Measurements from ENCODE around the gene RIMOC1.
"Not testable (repeated sequence)": the region's sequence is repeated elsewhere in the genome, so short reads cannot be mapped to it uniquely, and the experiment has no call there.

RIMOC1 gene

DNA sequence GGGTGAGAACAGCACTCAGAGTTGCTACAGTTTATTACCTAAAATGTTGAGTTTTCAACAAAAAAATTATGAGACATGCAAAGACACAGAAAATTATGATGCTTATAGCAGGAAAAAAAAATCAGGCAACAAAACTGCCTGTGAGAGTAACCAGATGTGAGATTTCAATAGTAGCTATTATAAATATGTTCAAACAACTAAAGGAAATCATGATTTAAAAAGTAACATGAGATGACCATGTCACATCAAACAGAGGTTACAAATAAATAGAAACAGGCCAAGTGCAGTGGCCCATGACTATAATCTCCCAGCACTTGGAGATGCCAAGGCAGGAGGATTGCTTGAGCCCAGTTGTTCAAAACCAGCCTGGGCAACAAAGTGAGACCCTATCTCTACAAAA lies 12.1 kb upstream of the RIMOC1 start:
- no peak for DNase-seq

DNA sequence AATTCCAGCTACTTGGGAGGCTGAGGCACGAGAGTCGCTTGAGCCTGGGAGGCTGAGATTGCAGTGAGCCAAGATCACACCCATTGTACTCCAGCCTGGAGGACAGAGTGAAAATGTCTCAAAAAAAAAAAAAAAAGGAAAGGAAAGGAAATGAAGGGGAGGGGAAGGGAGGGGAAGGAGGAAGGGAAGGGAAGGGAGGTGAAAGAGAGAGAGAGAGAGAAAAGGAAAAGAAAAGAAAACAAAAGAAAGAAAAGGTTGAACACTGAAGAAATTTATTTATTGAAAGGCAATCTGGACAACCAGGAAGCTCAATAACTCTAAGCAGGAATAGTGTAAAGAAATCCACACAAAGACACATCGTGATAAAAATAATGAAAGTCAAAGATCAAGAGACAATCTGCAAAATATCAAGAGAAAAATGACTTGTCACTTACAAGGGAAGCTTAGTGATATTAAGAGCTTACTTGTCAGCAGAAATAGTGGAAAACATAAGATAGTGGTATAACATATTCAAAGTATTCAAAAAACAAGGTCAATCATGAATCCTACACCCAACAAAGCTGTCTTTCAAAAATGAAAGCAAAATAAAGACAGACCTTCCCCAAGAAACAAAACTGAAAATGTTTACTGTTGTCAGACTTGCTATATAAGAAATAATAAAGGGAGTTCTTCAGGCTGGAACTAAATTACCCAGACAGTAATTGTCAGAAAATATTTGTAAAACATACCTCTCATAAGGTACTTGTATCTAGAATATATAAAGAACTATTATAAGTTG lies 10.9 kb upstream of the RIMOC1 start:
- peak; percentile 50 for DNase-seq

DNA sequence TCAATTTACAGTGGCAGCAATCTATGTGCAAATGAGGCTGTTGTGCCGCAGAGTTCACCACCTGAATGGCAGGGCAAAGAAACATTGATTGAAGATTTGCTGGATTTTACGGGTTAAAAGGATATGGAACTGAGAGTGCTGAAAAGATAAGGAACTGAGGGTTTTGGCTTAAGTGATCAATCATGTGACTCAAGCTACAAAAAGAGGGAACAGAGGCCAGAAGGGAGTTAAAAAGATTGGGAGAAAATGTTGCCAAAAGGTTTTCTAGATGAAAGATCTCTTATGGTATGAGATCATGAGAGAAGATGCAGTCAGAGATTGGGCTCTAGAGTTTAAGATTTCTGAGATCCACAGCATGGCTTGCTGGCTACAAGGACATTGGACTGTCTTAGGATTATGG lies 7.9 kb upstream of the RIMOC1 start:
- peak; percentile 38 for DNase-seq

DNA sequence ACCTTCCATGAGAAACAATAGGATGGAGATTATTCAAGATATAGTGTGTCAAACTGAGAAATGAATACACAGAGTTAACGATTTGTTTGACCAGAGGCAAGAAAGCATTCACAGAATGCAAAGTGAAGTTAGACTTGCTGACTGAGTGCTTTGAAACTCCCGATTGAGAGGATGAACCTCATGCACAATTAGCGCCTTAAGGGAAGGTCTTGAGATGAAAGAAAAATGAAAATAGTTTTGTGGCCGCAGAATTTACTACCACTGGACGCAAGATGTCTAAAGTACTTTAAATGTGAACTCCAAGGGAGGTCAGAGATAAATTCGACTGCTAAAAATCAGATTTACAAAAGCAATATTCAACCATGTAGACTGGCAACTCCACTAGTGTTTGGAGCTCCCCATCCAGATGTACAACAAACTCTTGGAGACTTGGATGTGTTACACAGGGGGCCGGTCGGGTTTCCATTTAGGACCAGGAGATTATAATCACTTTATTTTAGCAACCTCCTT lies 707 bp upstream of the RIMOC1 start:
- DNase-seq: no peak

DNA sequence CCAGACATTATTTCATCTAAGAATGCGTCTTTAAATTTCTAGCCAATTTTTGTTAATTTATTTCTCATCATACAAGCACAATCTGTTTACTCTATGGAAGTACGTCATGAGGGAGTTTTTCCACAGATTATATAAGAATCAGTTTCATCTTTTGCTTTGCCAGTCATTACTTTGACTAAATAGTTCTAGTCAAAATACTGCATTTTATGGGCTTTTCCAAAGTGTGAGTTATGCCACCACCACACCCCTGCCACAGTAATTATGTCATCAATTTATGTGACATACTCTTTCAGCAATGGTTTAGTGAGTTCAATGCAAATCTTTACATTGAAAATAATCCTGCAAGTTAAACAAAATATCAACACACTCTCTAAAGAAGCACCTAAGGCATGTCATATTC lies 2.0 kb downstream of the RIMOC1 start:
- no peak for DNase-seq

DNA sequence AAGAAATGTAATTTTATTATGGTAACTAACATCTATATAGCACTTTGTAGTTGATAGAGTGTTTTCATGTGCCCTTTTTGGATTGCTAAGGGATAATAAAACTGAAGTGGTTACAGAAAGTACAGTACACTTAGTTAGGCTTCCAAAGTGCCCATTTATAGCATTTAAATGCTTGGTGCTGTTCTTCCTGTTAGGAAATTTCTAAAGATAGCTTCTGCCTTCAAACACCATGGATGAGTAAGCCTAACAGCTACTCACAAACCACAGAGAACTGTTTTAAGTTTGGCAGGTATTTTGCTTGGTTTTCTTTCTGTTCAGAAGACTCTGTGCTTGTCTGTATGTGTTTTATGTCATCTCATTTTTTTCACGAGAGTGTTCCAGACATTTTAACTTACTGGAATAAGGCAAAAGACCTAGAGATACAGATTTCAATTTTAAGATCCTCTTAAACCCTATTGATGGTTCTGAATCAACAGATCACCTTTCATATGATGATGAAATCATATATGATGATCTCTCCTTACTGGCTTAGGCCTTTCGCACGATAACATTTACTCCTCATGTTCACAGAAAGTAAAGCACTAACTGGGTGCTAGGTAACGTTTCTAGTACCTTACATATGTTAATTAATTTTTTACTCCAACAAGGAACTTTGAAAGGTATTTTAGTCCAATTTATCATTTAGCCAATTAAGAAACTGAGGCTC lies 4.4 kb downstream of the RIMOC1 start:
- DNase-seq: no peak

DNA sequence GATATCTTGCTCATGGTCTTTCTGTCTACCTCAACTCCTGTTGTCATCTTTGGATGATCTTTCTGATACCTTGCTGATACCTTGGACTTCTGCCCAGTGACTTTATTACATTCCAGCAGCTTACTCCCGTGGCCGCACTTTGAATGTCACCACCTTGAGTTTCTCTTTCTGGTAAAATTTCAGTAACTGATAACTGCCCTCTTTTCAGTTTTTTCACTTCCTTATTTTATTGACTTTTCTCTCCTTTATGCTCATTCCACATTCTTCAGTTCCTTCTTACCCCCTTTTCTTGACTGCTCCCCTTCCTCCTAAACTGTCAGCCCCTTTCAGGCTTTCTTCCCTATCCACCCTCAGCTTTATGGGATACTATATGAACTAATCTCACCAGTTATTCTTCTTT lies 14.0 kb downstream of the RIMOC1 start:
- no peak for DNase-seq

DNA sequence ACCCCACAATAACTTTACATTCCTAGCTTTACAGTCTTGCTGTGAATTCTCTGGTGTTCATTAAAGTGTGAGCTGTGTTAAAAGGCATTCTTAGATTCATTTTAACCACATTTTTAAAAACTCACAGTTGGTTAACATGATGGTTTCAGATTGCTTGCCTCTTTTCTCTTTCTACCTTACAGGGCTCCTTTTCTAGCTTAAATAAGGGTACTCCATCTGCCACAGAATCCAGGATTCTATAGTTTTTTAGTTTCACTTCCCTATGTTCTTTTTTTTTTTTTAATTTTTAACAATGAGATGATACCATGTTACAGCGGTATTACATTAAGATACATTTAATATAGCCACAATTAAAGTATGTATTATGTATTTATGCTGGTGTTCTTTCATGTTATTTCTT lies 17.0 kb downstream of the RIMOC1 start:
- DNase-seq: no peak

DNA sequence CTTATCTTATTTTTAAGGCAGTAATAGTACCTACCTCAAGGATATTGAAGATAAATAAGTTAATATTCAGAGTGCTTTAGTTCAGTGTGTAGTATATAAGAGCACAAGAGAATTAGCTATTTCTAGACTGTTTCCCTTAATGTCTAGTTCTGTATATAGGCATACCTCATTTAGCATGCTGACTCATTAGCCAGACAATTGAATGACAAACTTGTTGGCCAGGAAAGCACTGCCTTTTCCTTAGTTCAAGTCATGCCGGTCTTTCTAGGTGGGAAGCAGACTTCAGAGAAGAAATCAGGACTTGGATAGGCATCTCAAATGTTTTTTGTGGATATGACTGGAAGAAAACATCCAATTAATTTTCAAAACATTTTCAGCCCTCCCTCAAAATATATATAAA lies 17.7 kb downstream of the RIMOC1 start:
- no peak for DNase-seq

DNA sequence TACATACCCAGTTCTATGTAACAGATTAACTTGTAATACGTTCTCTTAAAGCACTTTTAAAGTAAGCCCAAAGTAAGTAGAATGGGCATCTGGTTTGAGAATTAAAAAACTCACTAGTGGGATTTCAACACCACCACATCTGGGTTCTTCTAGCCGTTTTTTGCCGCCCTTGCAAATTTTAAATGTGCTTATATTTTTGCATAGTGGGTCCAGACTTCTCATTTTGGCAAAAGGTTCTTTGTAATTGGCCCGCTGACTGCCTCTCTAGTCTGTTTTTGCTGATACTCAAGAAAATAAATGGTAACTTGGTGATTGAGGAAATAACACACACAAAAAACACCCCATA lies 20.4 kb downstream of the RIMOC1 start:
- DNase-seq: no peak

DNA sequence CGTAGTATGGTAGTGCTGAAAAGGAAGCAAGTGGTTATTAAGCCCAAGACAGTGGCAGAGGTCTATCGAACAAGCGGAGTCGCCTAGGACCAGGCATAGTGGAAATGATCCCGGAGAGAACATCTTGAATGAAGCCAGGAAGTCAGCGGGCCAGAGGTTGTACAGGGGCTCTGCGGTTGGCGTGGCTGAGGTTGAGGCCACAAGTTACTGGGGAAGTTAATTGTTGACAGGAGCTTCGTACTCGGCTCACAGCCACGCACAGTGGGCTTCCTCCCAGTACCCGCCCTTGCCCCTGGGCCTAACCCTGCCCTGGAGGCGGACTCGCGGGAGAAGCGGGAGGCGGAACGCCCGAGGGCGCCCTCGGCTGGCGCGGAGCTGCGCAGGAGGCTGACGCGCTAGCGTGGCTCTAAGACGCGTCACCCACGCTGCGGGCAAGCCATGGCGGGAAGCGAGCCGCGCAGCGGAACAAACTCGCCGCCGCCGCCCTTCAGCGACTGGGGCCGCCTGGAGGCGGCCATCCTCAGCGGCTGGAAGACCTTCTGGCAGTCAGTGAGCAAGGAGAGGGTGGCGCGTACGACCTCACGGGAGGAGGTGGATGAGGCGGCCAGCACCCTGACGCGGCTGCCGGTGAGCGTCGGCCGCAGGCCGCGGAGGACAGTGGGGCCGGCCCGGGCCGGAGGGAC lies 20.9 kb downstream of the RIMOC1 start, which contains the start of gene FBXO4:
Gene FBXO4, plus strand, starts transcription at position 410 of the 683 bp plus-strand sequence. Its CDS starts 29 bp downstream, at position 439.
- DNase-seq: peak; percentile 93

DNA sequence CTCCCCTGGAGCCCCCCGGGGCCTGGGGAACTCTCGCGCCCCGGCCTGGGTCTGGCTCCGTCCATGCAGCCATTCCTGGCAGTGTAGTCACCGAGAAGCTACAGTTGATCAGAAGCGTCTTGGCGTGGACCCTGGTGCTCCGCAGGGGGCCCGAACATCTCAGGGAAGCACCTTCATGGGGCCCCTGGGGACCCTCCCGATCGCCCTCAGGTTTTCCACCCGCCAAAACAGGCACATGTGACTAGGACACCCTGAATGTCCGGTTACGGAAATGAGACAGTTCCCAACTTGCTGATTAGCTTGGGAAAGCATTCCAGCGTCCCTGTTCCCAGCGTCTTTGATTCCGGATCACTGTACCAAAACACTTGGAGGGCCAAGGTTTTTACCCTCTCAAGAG lies 21.4 kb downstream of the RIMOC1 start:
- DNase-seq: peak; percentile 70

DNA sequence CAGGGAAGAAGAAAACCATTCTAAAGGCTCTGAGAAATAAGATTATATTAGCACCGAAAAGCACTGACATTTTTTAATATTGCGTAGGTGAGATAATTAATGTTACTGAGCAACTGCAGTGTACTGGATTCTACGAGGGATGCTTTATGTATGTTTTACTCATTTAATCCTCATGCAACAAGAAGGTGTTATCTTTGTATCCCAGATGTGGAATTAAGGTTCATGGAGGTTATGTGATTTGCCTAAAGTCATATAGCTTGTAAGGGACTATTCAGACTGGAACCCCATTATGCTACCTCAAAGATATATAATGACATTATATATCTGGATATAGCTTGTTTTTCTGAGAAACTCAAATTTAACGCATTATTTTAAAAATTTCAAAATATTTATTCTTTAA lies 23.5 kb downstream of the RIMOC1 start:
- no peak for DNase-seq

DNA sequence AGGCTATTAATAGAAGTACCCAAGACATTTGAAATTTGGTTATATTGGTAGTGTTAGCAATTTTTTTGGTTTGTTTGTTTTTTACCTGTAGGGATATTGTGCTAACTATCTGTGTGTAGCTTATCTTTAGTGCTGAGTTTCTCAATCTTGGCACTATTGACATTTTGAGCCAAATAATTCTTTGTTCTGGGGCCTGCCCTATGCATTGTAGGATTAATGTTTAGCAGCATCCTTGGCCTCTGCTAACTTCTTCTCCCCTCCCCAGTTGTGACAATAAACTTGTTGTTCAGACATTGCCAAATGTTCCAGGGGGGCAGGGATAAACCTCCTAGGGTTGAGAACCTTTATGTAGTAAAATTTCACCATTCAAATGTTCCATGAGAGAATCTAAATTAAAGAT lies 24.9 kb downstream of the RIMOC1 start:
- DNase-seq: no peak

DNA sequence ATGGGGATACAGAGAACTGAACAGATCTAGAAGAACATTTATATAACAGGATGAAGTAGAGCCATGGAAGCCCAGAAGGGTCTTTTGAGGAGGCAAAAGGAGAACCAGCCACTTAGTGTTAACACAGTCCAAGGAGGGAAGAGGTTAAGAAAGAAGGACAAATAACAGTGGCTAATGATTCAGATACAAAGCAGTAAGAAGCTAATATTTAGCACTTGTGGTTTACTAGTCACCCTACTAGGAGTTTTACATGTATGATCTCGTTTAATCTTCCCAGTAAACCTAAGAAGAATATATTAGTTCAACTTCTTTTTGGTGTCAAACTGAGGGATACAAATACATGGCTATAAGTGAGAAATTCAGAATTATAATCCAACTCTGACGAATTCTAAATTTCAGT lies 28.6 kb downstream of the RIMOC1 start:
- no peak for DNase-seq

DNA sequence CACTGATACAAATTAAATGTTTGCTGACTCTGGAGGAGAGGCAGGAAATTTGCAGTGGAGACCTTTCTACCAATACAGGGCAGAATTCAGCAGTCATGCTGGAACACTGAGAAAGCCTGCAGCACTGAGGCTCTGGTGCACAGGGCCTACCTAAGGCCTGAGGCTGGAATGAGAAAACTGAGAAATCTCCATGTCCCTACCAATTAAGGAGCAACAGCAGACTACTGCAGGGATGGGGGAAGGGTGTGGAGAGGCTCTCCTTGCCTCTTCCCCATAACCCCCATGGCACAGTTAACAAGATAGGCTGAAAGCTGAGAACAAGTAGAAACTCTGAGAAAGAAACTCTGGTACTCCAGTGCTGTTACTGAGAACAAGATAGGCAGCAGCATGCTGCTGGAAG lies 31.4 kb downstream of the RIMOC1 start:
- DNase-seq: no peak

DNA sequence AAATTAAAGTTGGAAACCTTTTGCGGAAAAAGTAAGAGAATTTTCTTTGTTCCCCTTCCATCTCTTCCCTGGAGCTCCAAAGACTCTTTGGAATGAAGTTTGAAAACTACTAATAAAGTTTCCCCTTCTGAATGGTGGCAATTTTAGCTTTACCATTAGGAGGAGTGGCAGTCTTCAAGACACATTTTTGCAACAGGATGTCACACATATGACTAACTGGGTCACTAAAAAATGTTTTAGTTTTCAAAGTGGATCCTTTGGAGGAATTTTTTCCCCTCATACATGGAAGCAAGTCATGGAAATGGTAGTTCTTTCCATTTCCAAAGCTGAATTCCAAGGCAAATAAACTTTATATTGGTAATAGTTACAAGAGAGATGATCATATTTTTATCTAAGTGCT lies 36.5 kb downstream of the RIMOC1 start:
- DNase-seq: no peak

DNA sequence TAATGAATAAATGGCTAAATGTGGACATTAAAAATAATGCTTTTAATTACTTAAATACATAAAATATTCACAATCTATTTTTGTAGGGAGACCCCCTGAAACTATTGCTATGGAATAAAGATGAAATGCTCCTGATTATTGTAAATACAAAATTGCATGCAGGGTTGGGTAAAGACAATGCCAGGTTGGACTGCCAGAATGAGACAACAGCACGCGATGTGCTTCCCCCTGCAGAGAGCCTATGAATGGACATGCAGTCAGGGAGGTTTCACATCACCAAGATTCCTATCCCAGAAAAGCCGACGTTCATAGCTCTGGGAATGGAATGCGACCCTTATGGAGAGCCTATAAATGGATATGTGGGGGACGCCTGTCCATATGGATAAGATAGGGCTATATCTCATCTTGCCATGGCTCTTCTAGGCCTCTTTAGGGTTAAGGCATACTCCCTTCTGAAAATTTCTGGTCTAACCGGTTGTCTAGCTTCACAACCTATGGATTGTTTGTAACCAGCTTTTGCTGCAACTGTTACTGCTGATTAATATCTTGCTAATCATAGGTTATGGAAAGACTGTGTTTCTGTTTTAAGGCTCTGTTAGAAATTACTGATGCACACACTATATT lies 41.3 kb downstream of the RIMOC1 start:
- DNase-seq: not testable (repeated sequence)

DNA sequence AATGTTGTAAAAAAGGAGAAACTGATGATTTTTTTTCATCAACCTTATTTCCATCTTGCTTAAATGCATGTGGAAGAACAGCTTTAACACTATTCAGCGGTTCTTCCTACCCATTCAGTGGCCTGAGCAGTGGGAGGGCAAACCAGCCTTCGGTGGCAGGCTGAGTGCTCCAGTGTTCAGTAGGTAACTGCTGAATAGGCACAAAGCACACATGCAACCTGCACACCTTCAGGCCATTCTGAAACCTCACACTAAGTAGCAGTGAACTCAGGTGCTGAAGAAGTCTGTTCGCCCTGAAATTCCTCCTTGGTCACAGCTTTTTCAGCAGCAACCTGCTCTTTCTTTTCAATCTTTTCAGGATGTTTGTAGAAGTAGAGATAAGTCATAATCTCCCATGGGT lies 47.1 kb downstream of the RIMOC1 start:
- DNase-seq: no peak

Data from OCI-M1 (cell line).